T-cell (primary cell): Measurements from ENCODE around the gene NEUROD2. TPM values are rescaled to one million over a fixed set of nuclear protein-coding genes. Genes with fewer than 3 reads are reported as not detected.

ENCODE experiments used
- ATAC-seq, 4 experiments: fragments of 200-7000 bp in 3 of 4; fragments of 150-1000 bp in 1 of 4; cut with Tn5 transposase; replicated peaks in 1 of 4; 1 replicate in 3 of 4; 2 replicates in 1 of 4; pipeline ENCODE4 v1.10.0; 2021; ENCODE audit warnings: moderate library complexity in 3 of 4, mild to moderate bottlenecking in 2 of 4, moderate number of reproducible peaks in 1 of 4
- CTCF ChIA-PET, 2 donors: fragments of 300-600 bp; sonication (Branson Sonifier 250); formaldehyde crosslinking; loops; one replicate each; lab custom pipeline; 2022; ENCODE audit warnings: antibody characterized with exemption in 2 of 2; lab: Charles Lee
- POLR2A ChIA-PET, 2 donors: fragments of 300-600 bp; sonication (Branson Sonifier 250); formaldehyde crosslinking; loops; one replicate each; lab custom pipeline; 2022; ENCODE audit warnings: antibody characterized with exemption in 2 of 2; lab: Charles Lee
- DNase-seq, 35 experiments: peaks; one replicate each; pipeline versions ENCODE4 v3.0.0 to v3.0.0-alpha.2; 2013 to 2023
- H3K27ac ChIP-seq: one replicate; pipeline ENCODE4 v1.5.1; 2013; ENCODE audit warnings: low read length
- H3K27me3 ChIP-seq, 2 experiments: replicated peaks in 1 of 2; 1 replicate in 1 of 2; 2 replicates in 1 of 2; pipeline versions ENCODE4 v1.6.1 to v1.7.0; 2013; ENCODE audit warnings: low read length in 1 of 2, mixed read lengths in 1 of 2; ENCODE audit not compliant: control insufficient read depth in 2 of 2, insufficient read depth in 2 of 2; ENCODE audit errors: extremely low read depth in 1 of 2
- H3K36me3 ChIP-seq, 2 donors: 1 replicate in 1 of 2; 2 replicates in 1 of 2; pipeline versions ENCODE4 v1.6.1 to v1.7.0; 2013; ENCODE audit warnings: low read length in 1 of 2; ENCODE audit not compliant: control insufficient read depth in 2 of 2, insufficient read depth in 1 of 2; ENCODE audit errors: extremely low read depth in 1 of 2
- H3K4me1 ChIP-seq, 2 experiments: 1 replicate in 1 of 2; 2 replicates in 1 of 2; pipeline versions ENCODE4 v1.6.1 to v1.7.0; 2013; ENCODE audit warnings: low read length in 2 of 2, mixed read lengths in 1 of 2; ENCODE audit not compliant: insufficient read depth in 2 of 2, control insufficient read depth in 1 of 2; ENCODE audit errors: extremely low read depth in 1 of 2
- H3K4me3 ChIP-seq, 2 donors: 1 replicate in 1 of 2; 2 replicates in 1 of 2; pipeline versions ENCODE4 v1.5.1 to v1.7.0; 2013; ENCODE audit warnings: mild to moderate bottlenecking in 2 of 2, low read length in 1 of 2, moderate library complexity in 1 of 2; ENCODE audit not compliant: control insufficient read depth in 1 of 2; ENCODE audit errors: extremely low read depth in 1 of 2
- H3K9me3 ChIP-seq: 2 replicates; pipeline ENCODE4 v1.7.0; 2013
- H3K27ac Mint-ChIP-seq, 2 donors: one replicate each; pipeline ENCODE4 v1.8.0; 2020 to 2021; ENCODE audit warnings: mild to moderate bottlenecking in 2 of 2, mixed read lengths in 2 of 2
- H3K27me3 Mint-ChIP-seq, 2 donors: one replicate each; pipeline ENCODE4 v1.8.0; 2021 to 2022; ENCODE audit warnings: mixed read lengths in 2 of 2
- H3K36me3 Mint-ChIP-seq: one replicate; pipeline ENCODE4 v1.8.0; 2021; ENCODE audit warnings: mixed read lengths
- H3K4me1 Mint-ChIP-seq, 3 donors: one replicate each; pipeline ENCODE4 v1.8.0; 2020 to 2022; ENCODE audit warnings: mixed read lengths in 3 of 3, mild to moderate bottlenecking in 1 of 3
- H3K4me3 Mint-ChIP-seq, 3 donors: one replicate each; pipeline ENCODE4 v1.8.0; 2020 to 2022; ENCODE audit warnings: mild to moderate bottlenecking in 3 of 3, mixed read lengths in 3 of 3, moderate library complexity in 3 of 3
- H3K9me3 Mint-ChIP-seq, 3 donors: one replicate each; pipeline ENCODE4 v1.8.0; 2020 to 2022; ENCODE audit warnings: mixed read lengths in 3 of 3
- WGBS: methylation state at CpG from one replicate; pipeline ENCODE4 v1.1.5; 2013; ENCODE audit warnings: missing lambda C conversion rate; ENCODE audit not compliant: insufficient coverage; 5-methylcytosine and 5-hydroxymethylcytosine counted together
- total RNA-seq, 35 experiments: library from RNA in 6 of 35; stranded (reverse) in 6 of 35; fragments of 120-200 nt in 1 of 35; gene quantifications; one replicate each; pipeline versions ENCODE4 v1.2.1 to v1.2.4 and lab custom pipeline; 2013 to 2026

NEUROD2 gene
- total RNA-seq, 5 donors from 2014 or later (not counting 1 experiment from before 2014, with no cell fraction given), result not detected

DNA sequence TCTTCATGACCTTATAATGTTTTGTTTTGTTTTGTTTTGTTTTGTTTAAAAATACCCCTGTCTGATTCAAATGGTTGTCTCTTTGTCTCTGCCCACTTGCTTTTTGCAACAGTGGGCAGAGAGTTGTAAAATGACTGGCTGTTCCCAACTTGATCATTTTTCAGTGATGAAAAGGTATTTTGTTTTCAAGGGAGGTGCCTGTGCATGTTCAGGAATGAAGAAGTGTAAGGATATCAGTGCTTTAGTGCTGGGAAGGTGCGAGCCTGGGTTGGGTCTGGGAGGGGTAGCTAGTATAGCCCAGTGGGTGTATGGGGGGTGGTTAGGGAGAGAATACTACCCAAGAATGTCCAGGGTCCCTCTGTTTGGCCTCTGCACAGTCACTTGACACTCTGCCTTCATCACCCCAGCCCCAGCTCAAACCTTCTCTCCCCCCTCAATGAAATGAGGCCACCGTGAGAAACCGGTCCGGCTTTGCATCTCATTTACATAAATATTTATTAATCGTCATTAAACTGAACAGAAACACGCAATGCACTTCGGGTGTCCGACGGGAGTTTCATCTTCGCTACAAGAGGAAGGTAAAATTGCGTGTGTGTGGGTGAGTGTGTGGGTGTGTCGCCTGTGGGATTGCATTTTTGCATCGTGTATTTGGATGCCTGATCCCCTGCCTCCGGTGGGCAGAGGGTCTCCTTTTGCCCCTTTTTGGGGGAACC, 4.3 kb downstream of the NEUROD2 start:
- Mint-ChIP-seq H3K27me3 (peaks cover 54 to 71% of the 10 kb centered on the region in 2 donors), H3K36me3 (no peaks in the 10 kb centered on the region), H3K27ac (no peak overlapping the region), H3K4me3 (peak overlapping the region in 1 of 3 donors; percentile 17), H3K4me1 (peaks cover 22 to 40% (median 33%) of the 10 kb centered on the region in 3 donors), H3K9me3 (no peaks in the 10 kb centered on the region)
- H3K4me3 ChIP-seq, result no peak overlapping the region
- ATAC-seq (no peak), DNase-seq (no peak)
- POLR2A ChIA-PET, result no interaction called here
- peaks cover 19 to 95% of the 10 kb centered on the region in 2 experiments for H3K27me3 ChIP-seq
- peaks cover 7 to 64% of the 10 kb centered on the region in 2 experiments for H3K4me1 ChIP-seq
- H3K9me3 ChIP-seq, result no peaks in the 10 kb centered on the region
- WGBS, result 0% methylated on average over 2 of the region's 14 CpGs
- H3K27ac ChIP-seq, result no peak overlapping the region
- H3K36me3 ChIP-seq, result no peaks in the 10 kb centered on the region
- CTCF ChIA-PET, result no interaction called here

- no peaks in the 10 kb centered on the region for H3K36me3 Mint-ChIP-seq
- Histone ChIP-seq H3K4me1 (peaks cover 7 to 67% of the 10 kb centered on the region in 2 experiments), H3K36me3 (no peaks in the 10 kb centered on the region), H3K27me3 (peaks cover 24 to 95% of the 10 kb centered on the region in 2 experiments), H3K9me3 (no peaks in the 10 kb centered on the region), H3K4me3 (no peak overlapping the region), H3K27ac (no peak overlapping the region)
- ATAC-seq (no peak), DNase-seq (no peak)
- ChIA-PET POLR2A (no interaction called here), CTCF (no interaction called here)
- no peaks in the 10 kb centered on the region for H3K9me3 Mint-ChIP-seq
- H3K4me3 Mint-ChIP-seq, result no peak overlapping the region
- peaks cover 59 to 76% of the 10 kb centered on the region in 2 donors for H3K27me3 Mint-ChIP-seq
- peaks cover 25 to 46% (median 38%) of the 10 kb centered on the region in 3 donors for H3K4me1 Mint-ChIP-seq
- H3K27ac Mint-ChIP-seq, result no peak overlapping the region
- 60% methylated on average over 1 of the region's 4 CpGs for WGBS
These were observed 5.0 kb downstream of the NEUROD2 start for GRCh38 chr17:39602533-39603303.

DNA sequence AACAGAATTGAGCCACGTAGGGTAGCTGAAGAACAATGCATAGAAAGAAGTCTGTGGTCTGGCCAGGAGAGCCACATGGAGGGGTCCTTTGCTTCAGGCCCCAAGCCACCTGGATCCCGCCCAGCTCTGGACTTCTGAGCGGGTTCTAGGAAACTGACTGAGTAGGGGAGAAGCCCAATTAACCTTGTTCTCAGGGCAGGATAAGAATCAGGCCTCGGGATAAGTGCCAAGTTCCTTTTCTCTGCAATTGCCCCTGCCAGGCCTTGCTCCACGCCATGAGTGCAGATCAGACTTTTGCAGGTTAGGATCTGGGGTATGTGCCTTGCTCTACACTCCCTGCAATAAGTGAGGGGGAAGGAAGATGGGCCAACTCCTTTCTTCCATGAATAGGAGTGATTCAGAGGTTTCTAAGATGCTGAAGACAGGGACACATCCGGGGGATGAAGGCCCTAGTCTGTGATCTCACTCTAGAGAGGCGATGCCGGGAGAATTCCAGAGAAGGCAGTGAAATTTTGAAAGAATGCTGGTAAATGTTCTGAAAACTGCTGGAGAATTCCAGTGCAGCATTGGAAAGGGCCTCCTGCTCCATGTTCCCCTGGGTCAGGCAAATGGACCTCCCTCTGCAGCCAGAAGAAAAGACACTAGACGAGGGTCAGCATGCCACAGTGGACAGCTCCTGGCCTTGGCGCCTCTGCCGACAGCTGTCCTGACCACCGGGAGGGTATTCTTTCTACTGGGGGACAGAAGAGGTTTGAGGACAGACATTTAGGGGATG, 5.8 kb downstream of the NEUROD2 start:
- Histone ChIP-seq H3K27ac (no peak overlapping the region), H3K36me3 (no peaks in the 10 kb centered on the region), H3K4me1 (peaks cover 7 to 64% of the 10 kb centered on the region in 2 experiments), H3K9me3 (no peaks in the 10 kb centered on the region), H3K27me3 (peaks cover 24 to 95% of the 10 kb centered on the region in 2 experiments), H3K4me3 (no peak overlapping the region)
- Mint-ChIP-seq H3K27me3 (peaks cover 59 to 78% of the 10 kb centered on the region in 2 donors), H3K27ac (peak overlapping the region in 1 of 2 donors; percentile 28), H3K9me3 (no peaks in the 10 kb centered on the region), H3K4me1 (peaks cover 29 to 48% (median 40%) of the 10 kb centered on the region in 3 donors), H3K4me3 (no peak overlapping the region), H3K36me3 (no peaks in the 10 kb centered on the region)
- ATAC-seq (no peak), DNase-seq (no peak)
- ChIA-PET POLR2A (no interaction called here), CTCF (interaction anchor here in 1 of 2 donors (0.5 to 0.9 kb wide), 2 partner anchors 20 to 734 kb away, joined by 5 to 6 read pairs; no protein-coding TSS in a partner anchor)
- 28% methylated on average over 6 of the region's 12 CpGs for WGBS

- ATAC-seq, result no peak
- Mint-ChIP-seq H3K36me3 (no peaks in the 10 kb centered on the region), H3K4me1 (peaks cover 31 to 50% (median 42%) of the 10 kb centered on the region in 3 donors), H3K27ac (peak overlapping the region in 1 of 2 donors; percentile 43), H3K27me3 (peaks cover 65 to 83% of the 10 kb centered on the region in 2 donors), H3K9me3 (no peaks in the 10 kb centered on the region), H3K4me3 (no peak overlapping the region)
- peaks cover 24 to 96% of the 10 kb centered on the region in 2 experiments for H3K27me3 ChIP-seq
- H3K36me3 ChIP-seq, result no peaks in the 10 kb centered on the region
- no peak for DNase-seq
- ChIA-PET POLR2A (no interaction called here), CTCF (interaction anchor here in 1 of 2 donors (0.9 kb wide), 1 partner anchor 21 kb away, joined by 6 read pairs; no protein-coding TSS in a partner anchor)
- H3K27ac ChIP-seq, result no peak overlapping the region
- H3K9me3 ChIP-seq, result no peaks in the 10 kb centered on the region
- WGBS, result 10% methylated on average over 10 of the region's 21 CpGs
- peaks cover 7 to 56% of the 10 kb centered on the region in 2 experiments for H3K4me1 ChIP-seq
- no peak overlapping the region for H3K4me3 ChIP-seq
These were observed 6.6 kb downstream of the NEUROD2 start for GRCh38 chr17:39600997-39601597.

DNA sequence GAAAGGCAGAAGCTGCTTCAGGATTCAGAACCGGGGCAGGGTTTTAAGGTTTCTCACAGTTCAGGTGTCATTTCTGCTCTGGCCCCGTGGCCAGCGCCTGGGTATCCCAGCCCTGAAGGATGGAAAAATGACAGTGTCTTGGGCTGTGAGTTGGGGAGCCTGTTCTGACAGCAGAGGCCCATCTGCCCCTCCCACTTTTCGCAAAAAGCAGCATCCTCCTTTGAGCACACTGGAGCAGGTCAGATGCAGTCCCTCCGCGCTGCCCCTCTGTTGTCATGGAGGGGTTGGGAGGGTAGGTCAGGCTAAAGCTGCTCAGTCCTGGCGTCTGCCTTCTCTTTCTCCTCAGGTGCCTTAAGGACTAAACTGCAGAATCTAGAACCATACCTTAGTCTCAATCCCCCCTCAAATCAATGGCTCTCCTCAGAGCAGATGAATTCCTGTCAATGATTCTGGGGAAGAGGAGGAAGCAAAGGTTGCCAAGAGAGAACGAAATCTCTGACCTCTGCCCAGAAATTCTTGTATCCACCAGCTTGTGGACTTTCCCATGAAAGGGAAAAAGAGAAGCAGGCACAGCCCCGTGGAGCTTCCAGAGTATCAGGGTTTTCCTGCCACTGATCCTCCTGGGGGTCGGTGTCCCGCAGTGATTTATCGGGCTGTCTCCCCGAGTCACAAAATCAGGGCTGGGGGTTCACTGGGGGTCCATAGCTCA, 7.3 kb downstream of the NEUROD2 start:
- no peak for ATAC-seq
- Histone ChIP-seq H3K27ac (no peak overlapping the region), H3K9me3 (no peaks in the 10 kb centered on the region), H3K27me3 (peaks cover 21 to 97% of the 10 kb centered on the region in 2 experiments), H3K36me3 (no peaks in the 10 kb centered on the region), H3K4me3 (no peak overlapping the region), H3K4me1 (peaks cover 4 to 50% of the 10 kb centered on the region in 2 experiments)
- peaks cover 70 to 85% of the 10 kb centered on the region in 2 donors for H3K27me3 Mint-ChIP-seq
- peaks cover 35 to 47% (median 41%) of the 10 kb centered on the region in 3 donors for H3K4me1 Mint-ChIP-seq
- ChIA-PET CTCF (no interaction called here), POLR2A (no interaction called here)
- WGBS, result 3% methylated on average over 6 of the region's 13 CpGs
- peak overlapping the region in 1 of 3 donors; percentile 23 for H3K4me3 Mint-ChIP-seq
- no peak overlapping the region for H3K27ac Mint-ChIP-seq
- DNase-seq, result no peak
- H3K9me3 Mint-ChIP-seq, result no peaks in the 10 kb centered on the region
- no peaks in the 10 kb centered on the region for H3K36me3 Mint-ChIP-seq
